Colonic mucosa (tissue), 4 donors: ENCODE data around the gene GMDS. TPM values are rescaled to one million over a fixed set of nuclear protein-coding genes. Genes with fewer than 3 reads are reported as not detected.

Source experiments
- DNase-seq: peaks from one replicate; pipeline ENCODE4 v3.0.0-alpha.2; 2020
- H3K27ac ChIP-seq: fragments of 200-600 bp; one replicate; pipeline ENCODE4 v1.8.0; 2021
- H3K27me3 ChIP-seq: fragments of 200-600 bp; one replicate; pipeline ENCODE4 v1.8.0; 2021
- H3K36me3 ChIP-seq: fragments of 200-600 bp; one replicate; pipeline ENCODE4 v1.8.0; 2021
- H3K4me1 ChIP-seq: fragments of 200-600 bp; one replicate; pipeline ENCODE4 v1.8.0; 2021; ENCODE audit warnings: mild to moderate bottlenecking
- H3K4me3 ChIP-seq: fragments of 200-600 bp; one replicate; pipeline ENCODE4 v1.8.0; 2021
- H3K9ac ChIP-seq, 2 donors: one replicate each; pipeline ENCODE4 v1.7.0; 2013; ENCODE audit warnings: control low read depth in 2 of 2, low read depth in 2 of 2, low read length in 2 of 2
- H3K9me3 ChIP-seq: fragments of 200-600 bp; one replicate; pipeline ENCODE4 v1.8.0; 2021
- CTCF ChIP-seq: fragments of 200-600 bp; IDR thresholded peaks from one replicate; pipeline ENCODE4 v1.8.0; 2022; ENCODE audit warnings: antibody characterized with exemption, mild to moderate bottlenecking
- intact Hi-C: fragments of 100-400 bp; cut with DNase I; formaldehyde crosslinking; loops from one replicate; pipeline ENCODE4 v1.14.1; 2022
- total RNA-seq, 2 donors: library from RNA; stranded (reverse); fragmentation: NEBNext Ultra II Directional in 1 of 2; extraction: Animal tissue kit (Norgen Biotek cat#: 25700) in 1 of 2; gene quantifications; one replicate each; pipeline ENCODE4 v1.2.1, GENCODE V29; 2021
- donor health status: healthy.
- donor health status: DM: no; HTN: no; CAD: no.
- donor health status: DM: no; HTN: no; CAD: no.

GMDS gene
- total RNA-seq, 2 donors from 2014 or later = 247 to 272 TPM

- Histone ChIP-seq H3K4me1 (no peaks in the 10 kb centered on the region), H3K9ac (no peak overlapping the region), H3K9me3 (no peaks in the 10 kb centered on the region), H3K27me3 (no peaks in the 10 kb centered on the region), H3K4me3 (no peak overlapping the region), H3K36me3 (no peaks in the 10 kb centered on the region), H3K27ac (no peak overlapping the region)
- intact Hi-C loops = no loop called here
- TF ChIP-seq CTCF = no peak
- DNase-seq = no peak
Observed at GRCh38 chr6:2270054-2270453, 24.6 kb upstream of the GMDS start.

DNA sequence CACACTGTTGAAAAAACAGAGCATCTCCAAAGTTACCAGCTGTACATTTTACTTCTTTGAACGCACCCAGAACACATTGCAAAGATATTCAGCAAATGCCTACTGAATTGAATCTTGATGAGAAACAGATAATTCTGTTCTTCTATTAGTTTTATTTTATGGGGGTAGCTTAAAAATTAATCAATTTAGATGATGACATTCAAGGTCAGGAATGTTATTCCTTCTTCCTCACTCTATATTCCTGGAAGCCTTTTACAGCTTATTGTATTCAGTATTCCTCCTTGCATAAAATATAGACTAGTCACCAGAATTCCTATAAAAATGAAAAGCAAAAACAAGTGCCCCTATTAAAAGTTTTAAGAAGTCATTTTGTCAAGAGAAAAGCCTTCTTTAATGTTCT is 21.4 kb upstream of the GMDS start:
- intact Hi-C loops = no loop called here
- H3K9me3 ChIP-seq = no peaks in the 10 kb centered on the region
- no peak overlapping the region for H3K4me3 ChIP-seq
- no peaks in the 10 kb centered on the region for H3K27me3 ChIP-seq
- no peak overlapping the region for H3K27ac ChIP-seq
- no peak for TF ChIP-seq CTCF
- no peaks in the 10 kb centered on the region for H3K4me1 ChIP-seq
- DNase-seq = no peak
- H3K36me3 ChIP-seq = no peaks in the 10 kb centered on the region
- no peak overlapping the region for H3K9ac ChIP-seq

DNA sequence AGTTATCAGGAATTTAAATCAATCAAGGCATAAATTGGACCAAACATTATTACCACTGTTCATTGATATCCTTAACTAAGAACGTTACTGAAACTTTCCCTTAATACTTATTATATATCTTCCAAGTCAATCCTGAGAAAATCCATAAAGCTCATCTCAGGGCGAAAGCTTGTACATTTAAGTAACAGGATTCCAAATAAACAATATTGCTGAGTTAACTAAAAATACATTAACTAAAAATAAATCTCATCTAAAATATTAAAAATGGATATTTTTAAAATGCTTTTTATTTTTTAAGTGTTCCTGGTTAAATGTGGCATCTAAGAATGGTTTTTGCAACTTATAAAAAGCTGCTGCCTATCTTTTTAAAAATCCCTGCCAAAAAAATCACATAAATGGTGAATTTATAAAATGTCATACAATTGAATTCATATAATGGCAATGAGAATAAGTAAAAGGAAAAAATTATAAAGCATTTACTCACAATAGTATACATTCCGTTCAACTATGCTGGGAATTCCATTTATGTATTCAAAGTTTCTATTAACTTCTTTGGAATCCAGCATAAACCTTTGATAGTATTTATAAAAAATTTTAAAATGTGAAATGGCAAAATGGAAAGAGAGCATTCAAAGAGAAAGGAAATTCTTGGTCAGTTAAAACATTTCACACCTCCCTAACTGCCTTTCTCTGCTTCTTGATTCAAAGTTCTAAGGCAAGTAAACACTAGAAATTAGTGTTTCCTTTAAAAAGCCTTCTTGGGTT is 20.8 kb upstream of the GMDS start:
- Histone ChIP-seq H3K27me3 (no peaks in the 10 kb centered on the region), H3K9me3 (no peaks in the 10 kb centered on the region), H3K36me3 (no peaks in the 10 kb centered on the region), H3K4me3 (no peak overlapping the region), H3K9ac (no peak overlapping the region), H3K4me1 (no peaks in the 10 kb centered on the region), H3K27ac (no peak overlapping the region)
- no peak for TF ChIP-seq CTCF
- no peak for DNase-seq
- intact Hi-C loops = no loop called here

- Histone ChIP-seq H3K4me3 (no peak overlapping the region), H3K9me3 (no peaks in the 10 kb centered on the region), H3K9ac (no peak overlapping the region), H3K27ac (no peak overlapping the region), H3K27me3 (no peaks in the 10 kb centered on the region), H3K36me3 (no peaks in the 10 kb centered on the region), H3K4me1 (no peaks in the 10 kb centered on the region)
- no peak for DNase-seq
- intact Hi-C loops = no loop called here
- no peak for TF ChIP-seq CTCF
Observed at GRCh38 chr6:2264932-2265331, 19.5 kb upstream of the GMDS start.

DNA sequence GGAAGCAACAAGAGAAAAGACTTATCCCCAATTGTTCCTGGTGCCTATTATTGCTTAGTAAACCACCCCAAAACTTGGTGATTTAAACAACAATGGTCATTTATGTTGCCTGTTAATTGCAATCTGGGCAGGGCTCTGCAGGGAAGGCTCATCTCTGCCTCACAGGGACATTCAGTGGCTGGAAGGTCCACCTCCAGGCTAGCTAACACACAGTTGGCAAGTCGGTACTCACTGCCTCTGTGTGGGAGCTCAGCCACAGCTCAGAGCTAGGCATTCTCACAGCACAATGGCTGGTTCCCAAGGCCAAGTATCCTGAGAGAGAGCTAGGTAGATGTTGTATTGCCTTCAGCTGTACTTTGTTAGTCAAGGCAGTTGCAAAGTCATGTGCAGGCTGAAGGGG is 18.5 kb upstream of the GMDS start:
- no peaks in the 10 kb centered on the region for H3K36me3 ChIP-seq
- no peak overlapping the region for H3K9ac ChIP-seq
- no peak for DNase-seq
- H3K4me1 ChIP-seq = no peaks in the 10 kb centered on the region
- no peaks in the 10 kb centered on the region for H3K9me3 ChIP-seq
- intact Hi-C loops = no loop called here
- TF ChIP-seq CTCF = no peak
- H3K27me3 ChIP-seq = no peaks in the 10 kb centered on the region
- no peak overlapping the region for H3K4me3 ChIP-seq
- H3K27ac ChIP-seq = no peak overlapping the region
